ENCODE measurements around the gene FPR1. TPM values are rescaled to one million over a fixed set of nuclear protein-coding genes. Genes with fewer than 3 reads are reported as not detected.
A peak's percentile ranks its signal among the peaks of the same experiment; 100 is the strongest.
"Not testable (repeated sequence)": the region's sequence is repeated elsewhere in the genome, so short reads cannot be mapped to it uniquely, and the experiment has no call there.

Gene FPR1
- total RNA-seq, 1 donor from 2014 or later, result 3.5 TPM

GRCh38 chr19:51746731-51747130 lies 4.9 kb downstream of the FPR1 start:
- no peak for DNase-seq
- ATAC-seq (ENCODE audit: poor library complexity), result no peak

GRCh38 chr19:51743405-51743804 lies 8.3 kb downstream of the FPR1 start:
- DNase-seq (no peak), ATAC-seq (ENCODE audit: poor library complexity) (no peak)
- intact Hi-C loops (cut with DNase I), result no loop called here

More at GRCh38 chr19:51746731-51747130, 4.9 kb downstream of the FPR1 start:
- intact Hi-C loops (cut with DNase I), result no loop called here

- DNase-seq (no peak), ATAC-seq (ENCODE audit: poor library complexity) (no peak)
- intact Hi-C loops (cut with DNase I), result no loop called here
Measured at GRCh38 chr19:51742789-51743188, 8.9 kb downstream of the FPR1 start.

- ATAC-seq (ENCODE audit: poor library complexity) (no peak), DNase-seq (no peak)
- intact Hi-C loops (cut with DNase I), result no loop called here
Measured at GRCh38 chr19:51740356-51740755, 11.3 kb downstream of the FPR1 start.

- intact Hi-C loops (cut with DNase I), result loop anchor here (2.0 kb wide), 1 partner anchor 15 kb away; no protein-coding TSS in a partner anchor
- no peak for DNase-seq
- ATAC-seq (ENCODE audit: poor library complexity), result no peak
Measured at GRCh38 chr19:51739466-51740213, 12.0 kb downstream of the FPR1 start.

- not testable (repeated sequence) for ATAC-seq (ENCODE audit: poor library complexity); DNase-seq
- intact Hi-C loops (cut with DNase I), result loop anchor here (2.0 kb wide), 1 partner anchor 14 kb away; no protein-coding TSS in a partner anchor
Measured at GRCh38 chr19:51738523-51738922, 13.2 kb downstream of the FPR1 start.

- intact Hi-C loops (cut with DNase I), result loop anchor here (2.0 kb wide), 1 partner anchor 13 kb away; no protein-coding TSS in a partner anchor
- no peak for ATAC-seq (ENCODE audit: poor library complexity)
- no peak for DNase-seq
Measured at GRCh38 chr19:51737924-51738323, 13.8 kb downstream of the FPR1 start.

- ATAC-seq (ENCODE audit: poor library complexity) (no peak), DNase-seq (no peak)
- intact Hi-C loops (cut with DNase I), result no loop called here
Measured at GRCh38 chr19:51737389-51737788, 14.3 kb downstream of the FPR1 start.

GRCh38 chr19:51735759-51736449 lies 15.8 kb downstream of the FPR1 start:
- peak; percentile 68 for DNase-seq
- ATAC-seq (ENCODE audit: poor library complexity), result peak; percentile 48
- intact Hi-C loops (cut with DNase I), result no loop called here

GRCh38 chr19:51733742-51734522 lies 17.7 kb downstream of the FPR1 start:
- intact Hi-C loops (cut with DNase I), result no loop called here
- DNase-seq (no peak), ATAC-seq (ENCODE audit: poor library complexity) (no peak)

- DNase-seq (no peak), ATAC-seq (ENCODE audit: poor library complexity) (no peak)
- intact Hi-C loops (cut with DNase I), result no loop called here
Measured at GRCh38 chr19:51729781-51730180, 21.9 kb downstream of the FPR1 start.

- no peak for ATAC-seq (ENCODE audit: poor library complexity)
- DNase-seq, result no peak
- intact Hi-C loops (cut with DNase I), result no loop called here
Measured at GRCh38 chr19:51727349-51727880, 24.3 kb downstream of the FPR1 start.

- ATAC-seq (ENCODE audit: poor library complexity), result peak; percentile 65
- intact Hi-C loops (cut with DNase I), result no loop called here
- peak; percentile 63 for DNase-seq
Measured at GRCh38 chr19:51726049-51726448, 25.6 kb downstream of the FPR1 start.

- DNase-seq (peak; percentile 51), ATAC-seq (ENCODE audit: poor library complexity) (no peak)
- intact Hi-C loops (cut with DNase I), result loop anchor here (2.0 kb wide), 1 partner anchor 14 kb away; no protein-coding TSS in a partner anchor
Measured at GRCh38 chr19:51724543-51724942, 27.1 kb downstream of the FPR1 start.

- DNase-seq, result no peak
- intact Hi-C loops (cut with DNase I), result no loop called here
- ATAC-seq (ENCODE audit: poor library complexity), result no peak
Measured at GRCh38 chr19:51722492-51722891, 29.2 kb downstream of the FPR1 start.

GRCh38 chr19:51721905-51722304 lies 29.8 kb downstream of the FPR1 start:
- DNase-seq (no peak), ATAC-seq (ENCODE audit: poor library complexity) (no peak)
- intact Hi-C loops (cut with DNase I), result no loop called here

- ATAC-seq (ENCODE audit: poor library complexity), result no peak
- no peak for DNase-seq
- intact Hi-C loops (cut with DNase I), result loop anchor here (10.0 kb wide), 1 partner anchor 95 kb away; no protein-coding TSS in a partner anchor
Measured at GRCh38 chr19:51719251-51719988, 32.3 kb downstream of the FPR1 start.

- intact Hi-C loops (cut with DNase I), result loop anchor here (10.0 kb wide), 1 partner anchor 98 kb away; no protein-coding TSS in a partner anchor
- no peak for DNase-seq
- no peak for ATAC-seq (ENCODE audit: poor library complexity)
Measured at GRCh38 chr19:51716925-51717324, 34.8 kb downstream of the FPR1 start.
